Upper lobe of left lung (tissue), 6 donors: ENCODE measurements around the gene HLA-A. TPM values are rescaled to one million over a fixed set of nuclear protein-coding genes. Genes with fewer than 3 reads are reported as not detected.

ENCODE experiments used
- ATAC-seq, 2 donors: fragments of 200-7000 bp; cut with Tn5 transposase; one replicate each; pipeline ENCODE4 v1.9.1; 2022; ENCODE audit warnings: mild to moderate bottlenecking in 2 of 2, moderate library complexity in 2 of 2; ENCODE audit not compliant: low FRiP score in 2 of 2
- DNase-seq, 2 donors: peaks; one replicate each; pipeline ENCODE4 v3.0.0-alpha.2; 2019 to 2020
- H3K27ac ChIP-seq, 4 donors: fragments of 200-600 bp; sonication (generic); one replicate each; pipeline ENCODE4 v1.5.1; 2016 to 2019
- H3K27me3 ChIP-seq, 4 donors: fragments of 200-600 bp; sonication (generic); one replicate each; pipeline ENCODE4 v1.5.1; 2017 to 2019
- H3K36me3 ChIP-seq, 4 donors: fragments of 200-600 bp; sonication (generic); one replicate each; pipeline ENCODE4 v1.5.1; 2016 to 2019
- H3K4me1 ChIP-seq, 4 donors: fragments of 200-600 bp; sonication (generic); one replicate each; pipeline ENCODE4 v1.5.1; 2018 to 2019
- H3K4me3 ChIP-seq, 4 donors: fragments of 200-600 bp; sonication (generic); one replicate each; pipeline ENCODE4 v1.5.1; 2017 to 2019; ENCODE audit warnings: mild to moderate bottlenecking in 2 of 4, moderate library complexity in 1 of 4
- H3K9me3 ChIP-seq, 4 donors: fragments of 200-600 bp; sonication (generic); one replicate each; pipeline ENCODE4 v1.5.1; 2018 to 2019
- EP300 ChIP-seq, 4 donors: sonication (generic); formaldehyde crosslinking; IDR thresholded peaks; one replicate each; pipeline ENCODE4 v1.5.1; 2017; ENCODE audit warnings: antibody characterized with exemption in 4 of 4, control low read depth in 2 of 4
- POLR2A ChIP-seq, 4 donors: fragments of 450-650 bp; IDR thresholded peaks; one replicate each; pipeline ENCODE4 v1.5.1; 2016 to 2017; ENCODE audit warnings: antibody characterized with exemption in 4 of 4, mild to moderate bottlenecking in 2 of 4
- POLR2AphosphoS5 ChIP-seq, 2 donors: sonication (generic); formaldehyde crosslinking; IDR thresholded peaks; one replicate each; pipeline ENCODE4 v1.5.1; 2017; ENCODE audit warnings: antibody characterized with exemption in 2 of 2
- WGBS, 2 donors: methylation state at CpG; one replicate each; pipeline ENCODE4 v1.1.5; 2017 to 2018; 5-methylcytosine and 5-hydroxymethylcytosine counted together
- small RNA-seq, 4 donors: library from RNA; depleted of rRNA; stranded (forward); fragments of <200 nt; gene quantifications; one replicate each; pipeline ENCODE3, GENCODE V24; 2016
- total RNA-seq, 6 donors: library from RNA; depleted of rRNA in 4 of 6; stranded (reverse); fragments of >200 nt in 4 of 6; gene quantifications; one replicate each; pipeline versions ENCODE4 v1.1.0 to v1.2.1, GENCODE V29; 2016 to 2021
- TF ChIP-seq, protein P1 (sequence below), 6 experiments: fragments of 450-650 bp in 4 of 6; fragments of 200-600 bp in 2 of 6; sonication (generic) in 2 of 6; IDR thresholded peaks; one replicate each; pipeline ENCODE4 v1.5.1; 2016 to 2019; ENCODE audit warnings: antibody characterized with exemption in 6 of 6
- donor health status: DM: no; HTN: no; CAD: no; lungs with moderate emphysema.
- donor health status: DM: no; HTN: yes; CAD: no; lungs with severe emphysema.

Gene HLA-A
- total RNA-seq, 6 donors from 2014 or later, result 497 to 1,319 (median 949) TPM

DNA sequence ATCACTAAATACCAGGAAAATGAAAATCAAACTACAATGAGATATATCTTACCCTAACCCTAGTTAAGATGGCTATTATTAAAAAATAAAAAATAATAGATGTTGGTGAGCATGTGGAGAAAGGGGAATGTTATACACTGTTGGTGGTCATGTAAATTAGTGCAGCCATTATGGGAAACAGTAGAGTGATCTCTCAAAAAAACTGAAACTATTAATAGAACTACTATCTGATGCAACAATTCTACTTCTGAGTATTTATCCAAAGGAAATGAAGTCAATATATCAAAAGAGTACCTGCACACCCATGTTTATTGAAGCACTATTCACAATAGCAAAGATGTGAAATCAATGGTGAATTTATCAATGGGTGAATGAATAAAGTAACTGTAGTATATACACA is 48.6 kb downstream of the HLA-A start:
- Histone ChIP-seq H3K27ac (no peak overlapping the region), H3K4me1 (no peaks in the 10 kb centered on the region), H3K4me3 (no peak overlapping the region), H3K9me3 (no peaks in the 10 kb centered on the region), H3K36me3 (no peaks in the 10 kb centered on the region), H3K27me3 (no peaks in the 10 kb centered on the region)
- TF ChIP-seq POLR2A (IDR thresholded peaks at IDR 0.05), result no peak
- no peak for TF ChIP-seq EP300 (IDR thresholded peaks at IDR 0.05)
- TF ChIP-seq POLR2AphosphoS5 (IDR thresholded peaks at IDR 0.05), result no peak
- TF ChIP-seq, protein P1, sequence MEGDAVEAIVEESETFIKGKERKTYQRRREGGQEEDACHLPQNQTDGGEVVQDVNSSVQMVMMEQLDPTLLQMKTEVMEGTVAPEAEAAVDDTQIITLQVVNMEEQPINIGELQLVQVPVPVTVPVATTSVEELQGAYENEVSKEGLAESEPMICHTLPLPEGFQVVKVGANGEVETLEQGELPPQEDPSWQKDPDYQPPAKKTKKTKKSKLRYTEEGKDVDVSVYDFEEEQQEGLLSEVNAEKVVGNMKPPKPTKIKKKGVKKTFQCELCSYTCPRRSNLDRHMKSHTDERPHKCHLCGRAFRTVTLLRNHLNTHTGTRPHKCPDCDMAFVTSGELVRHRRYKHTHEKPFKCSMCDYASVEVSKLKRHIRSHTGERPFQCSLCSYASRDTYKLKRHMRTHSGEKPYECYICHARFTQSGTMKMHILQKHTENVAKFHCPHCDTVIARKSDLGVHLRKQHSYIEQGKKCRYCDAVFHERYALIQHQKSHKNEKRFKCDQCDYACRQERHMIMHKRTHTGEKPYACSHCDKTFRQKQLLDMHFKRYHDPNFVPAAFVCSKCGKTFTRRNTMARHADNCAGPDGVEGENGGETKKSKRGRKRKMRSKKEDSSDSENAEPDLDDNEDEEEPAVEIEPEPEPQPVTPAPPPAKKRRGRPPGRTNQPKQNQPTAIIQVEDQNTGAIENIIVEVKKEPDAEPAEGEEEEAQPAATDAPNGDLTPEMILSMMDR (IDR thresholded peaks at IDR 0.05), result no peak
- ATAC-seq, result no peak
- DNase-seq, result no peak

DNA sequence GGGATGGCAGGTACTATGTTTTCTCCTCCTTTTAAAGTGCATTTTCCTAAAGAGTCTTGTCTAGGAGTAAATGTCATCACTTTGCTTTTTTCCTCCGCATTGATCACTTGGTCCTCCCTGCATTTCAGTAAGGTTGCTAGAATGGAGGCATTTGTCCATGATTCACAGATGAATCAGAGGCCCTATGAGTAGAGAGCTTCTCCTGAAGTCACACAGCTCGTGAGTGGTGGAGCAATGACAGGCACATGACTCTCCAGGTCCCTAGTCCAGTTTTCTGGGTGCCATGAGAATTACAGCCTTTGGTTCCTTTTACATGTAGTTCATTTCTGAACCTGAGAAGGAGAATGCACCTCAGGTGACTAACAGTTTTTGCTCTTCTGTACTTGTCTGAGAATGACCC is 50.5 kb downstream of the HLA-A start:
- Histone ChIP-seq H3K27me3 (no peaks in the 10 kb centered on the region), H3K4me1 (no peaks in the 10 kb centered on the region), H3K4me3 (no peak overlapping the region), H3K36me3 (no peaks in the 10 kb centered on the region), H3K27ac (no peak overlapping the region), H3K9me3 (no peaks in the 10 kb centered on the region)
- no peak for DNase-seq
- no peak for ATAC-seq
- WGBS, 2 donors, result 79 to 82% methylated on average over 2 of the region's 2 CpGs
- TF ChIP-seq POLR2AphosphoS5 (IDR thresholded peaks at IDR 0.05), result no peak
- TF ChIP-seq, protein P1 (IDR thresholded peaks at IDR 0.05), result no peak
- TF ChIP-seq EP300 (IDR thresholded peaks at IDR 0.05), result no peak
- no peak for TF ChIP-seq POLR2A (IDR thresholded peaks at IDR 0.05)

DNA sequence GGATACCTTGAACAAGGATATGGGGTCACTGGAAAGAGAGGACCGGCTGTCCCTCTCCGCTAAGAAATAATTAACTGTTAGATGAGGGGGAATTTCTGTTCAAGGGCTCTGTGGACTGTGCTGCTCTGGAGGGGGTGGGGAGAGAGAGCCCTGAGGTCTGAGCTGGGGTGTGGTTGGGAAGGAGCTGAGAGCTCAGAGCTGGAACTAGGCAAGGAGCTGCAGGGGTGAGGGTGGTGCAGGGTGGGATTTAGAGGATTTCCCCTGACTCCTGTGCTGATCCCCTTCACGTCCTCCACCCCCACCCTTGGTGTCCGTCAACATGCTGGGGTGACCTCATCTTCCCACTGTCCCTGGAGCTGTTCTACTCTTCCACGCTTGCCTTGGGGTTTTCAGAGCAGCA is 52.5 kb downstream of the HLA-A start:
- H3K4me3 ChIP-seq, result no peak overlapping the region
- no peak for ATAC-seq
- no peaks in the 10 kb centered on the region for H3K36me3 ChIP-seq
- H3K27me3 ChIP-seq, result no peaks in the 10 kb centered on the region
- no peaks in the 10 kb centered on the region for H3K9me3 ChIP-seq
- no peaks in the 10 kb centered on the region for H3K4me1 ChIP-seq
- 82 to 91% methylated on average over 5 of the region's 5 CpGs for WGBS, 2 donors
- TF ChIP-seq POLR2AphosphoS5 (IDR thresholded peaks at IDR 0.05) (no peak), EP300 (IDR thresholded peaks at IDR 0.05) (no peak), POLR2A (IDR thresholded peaks at IDR 0.05) (no peak)
- TF ChIP-seq, protein P1 (IDR thresholded peaks at IDR 0.05), result no peak
- no peak overlapping the region for H3K27ac ChIP-seq
- DNase-seq, result no peak

DNA sequence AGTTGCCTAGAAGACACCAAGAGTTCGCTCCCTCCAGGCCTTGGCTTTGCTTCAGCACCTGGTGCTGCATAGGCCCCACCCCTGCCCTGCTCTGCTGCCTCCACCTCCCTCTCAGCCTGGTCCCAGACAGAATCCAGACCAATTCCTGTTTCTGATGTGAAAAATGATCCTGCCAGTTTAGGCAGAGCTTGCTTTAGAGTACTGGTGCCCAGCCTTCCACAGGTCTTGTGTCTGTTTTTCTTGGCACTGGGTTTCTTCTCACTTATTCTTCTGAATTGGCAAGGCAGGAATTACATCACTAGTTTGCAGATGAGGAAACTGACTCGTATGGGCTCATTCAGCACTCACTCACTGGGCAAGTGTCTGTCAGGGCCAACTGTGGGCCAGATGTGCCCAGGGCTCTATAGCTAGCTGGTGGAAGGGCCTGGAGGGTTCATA is 53.0 kb downstream of the HLA-A start:
- H3K36me3 ChIP-seq, result no peaks in the 10 kb centered on the region
- DNase-seq (no peak), ATAC-seq (peak in 1 of 2 donors; percentile 17)
- no peak overlapping the region for H3K27ac ChIP-seq
- H3K4me1 ChIP-seq, result no peaks in the 10 kb centered on the region
- H3K4me3 ChIP-seq, result no peak overlapping the region
- H3K9me3 ChIP-seq, result no peaks in the 10 kb centered on the region
- TF ChIP-seq POLR2A (IDR thresholded peaks at IDR 0.05), result no peak
- no peak for TF ChIP-seq POLR2AphosphoS5 (IDR thresholded peaks at IDR 0.05)
- TF ChIP-seq EP300 (IDR thresholded peaks at IDR 0.05), result no peak
- TF ChIP-seq, protein P1 (IDR thresholded peaks at IDR 0.05), result no peak
- no peaks in the 10 kb centered on the region for H3K27me3 ChIP-seq
- 43 to 60% methylated on average over 2 of the region's 2 CpGs for WGBS, 2 donors

Small RNA genes within 50 kb of the gene (small RNA-seq; reads per million reads assigned to genes)
- gene HLA-U, result 0 reads per million in 4 donors

Other genes with a start within 250 kb of the HLA-A start
- 100 to 1,000 TPM; 163 to 418 (median 191) TPM for gene HLA-F, start 219.1 kb upstream of the HLA-A start, total RNA-seq
- gene HLA-G, start 114.7 kb upstream of the HLA-A start, total RNA-seq, result 10 to 100 TPM in 1 of 6 donors, 1 to 10 TPM in 5; 1.0 to 11.8 (median 6.2) TPM
- gene POLR1H, start 118.7 kb downstream of the HLA-A start, total RNA-seq, result 10 to 100 TPM; 14.9 to 23.6 (median 19.7) TPM
- gene PPP1R11, start 124.7 kb downstream of the HLA-A start, total RNA-seq, result 10 to 100 TPM; 31.4 to 66.1 (median 42.7) TPM
- 1 to 10 TPM; 2.0 to 4.2 (median 2.8) TPM for gene RNF39, start 133.2 kb downstream of the HLA-A start, total RNA-seq
- gene TRIM31, start 170.6 kb downstream of the HLA-A start, total RNA-seq, result under 1 TPM in 2 of 6 donors, not detected in 4; 0.17 to 0.79 TPM
- gene TRIM40, start 193.6 kb downstream of the HLA-A start, total RNA-seq, result not detected
- 1 to 10 TPM in 1 of 6 donors, under 1 TPM in 3, not detected in 2; 0.07 to 1.4 (median 0.13) TPM for gene TRIM10, start 218.7 kb downstream of the HLA-A start, total RNA-seq
- gene TRIM15, start 221.0 kb downstream of the HLA-A start, total RNA-seq, result 1 to 10 TPM in 1 of 6 donors, under 1 TPM in 1, not detected in 4; 0.30 to 1.0 TPM